Prostate gland (tissue), 2 donors: ENCODE results near the gene COG8.

Source experiments
- CTCF ChIP-seq, 4 experiments: fragments of 200-600 bp in 2 of 4; fragments of 450-650 bp in 2 of 4; sonication (generic) in 2 of 4; IDR thresholded peaks; 1 replicate in 3 of 4; 2 replicates in 1 of 4; pipeline ENCODE4 v1.5.1; 2016 to 2019; ENCODE audit warnings: antibody characterized with exemption in 4 of 4, mild to moderate bottlenecking in 2 of 4, moderate library complexity in 2 of 4
- POLR2AphosphoS5 ChIP-seq: sonication (generic); formaldehyde crosslinking; IDR thresholded peaks from one replicate; pipeline ENCODE4 v1.6.1; 2017; ENCODE audit warnings: antibody characterized with exemption

GRCh38 chr16:69338557-69339288 is 641 bp downstream of the COG8 start:
- TF ChIP-seq CTCF (IDR thresholded peaks at IDR 0.05) (no peak), POLR2AphosphoS5 (no peak)
